DOHH2 (cell line): ENCODE measurements around the gene HOXB1.

Experiments used
- CTCF ChIP-seq: fragments of 200-600 bp; sonication (generic); IDR thresholded peaks from one replicate; pipeline ENCODE4 v1.5.1; 2014; ENCODE audit warnings: antibody characterized with exemption, mild to moderate bottlenecking, low read depth, low read length; ENCODE audit not compliant: poor library complexity, severe bottlenecking
- EZH2phosphoT487 ChIP-seq: fragments of 200-600 bp; sonication (generic); IDR thresholded peaks from 2 replicates; pipeline ENCODE4 v1.6.1; 2017; ENCODE audit warnings: borderline replicate concordance, mild to moderate bottlenecking, antibody characterized with exemption, low read length, moderate library complexity, mixed read lengths

DNA sequence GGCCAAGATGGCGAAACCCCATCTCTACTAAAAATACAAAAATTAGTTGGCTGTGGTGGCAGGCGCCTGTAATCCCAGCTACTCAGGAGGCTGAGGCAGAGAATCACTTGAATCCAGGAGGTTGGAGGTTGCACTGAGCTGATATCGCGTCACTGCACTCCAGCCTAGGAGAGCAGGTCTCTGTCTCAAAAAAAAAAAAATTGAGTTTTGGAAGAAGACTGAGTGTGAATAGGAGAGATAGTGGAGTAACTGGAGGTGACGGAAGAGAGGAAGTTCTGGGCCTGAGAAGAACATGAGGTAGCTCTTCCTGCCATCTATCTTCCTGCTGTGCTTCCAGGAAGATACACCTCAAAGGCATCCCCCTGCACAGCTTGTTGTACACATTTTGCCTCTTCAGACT, 11.4 kb downstream of the HOXB1 start:
- TF ChIP-seq CTCF (no peak), EZH2phosphoT487 (no peak)
